Measurements from ENCODE around the gene GNA14.

DNA sequence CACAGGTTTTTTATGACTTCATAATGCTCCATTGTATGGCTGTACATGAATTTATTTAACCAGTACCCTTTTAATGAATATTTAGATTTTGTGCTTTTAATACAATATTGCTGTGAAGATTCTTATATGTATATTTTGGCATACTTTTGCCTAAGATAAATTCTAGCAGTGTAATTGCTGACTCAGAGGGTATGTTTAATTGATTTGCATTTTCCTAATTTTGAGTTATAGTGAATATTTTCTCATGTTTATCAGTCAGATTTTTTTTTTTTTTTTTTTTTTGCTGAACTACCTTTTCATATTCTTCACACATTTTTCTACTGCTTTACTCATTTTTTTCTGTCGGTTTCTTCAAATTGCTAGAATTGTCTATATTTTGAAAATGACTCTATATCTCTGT, 248.2 kb downstream of the GNA14 start:
- TF ChIP-seq ZNF302 (tag by site-specific recombination; IDR thresholded peaks at IDR 0.05; ENCODE audit: low read depth): no peak
- TF ChIP-seq, protein P1, sequence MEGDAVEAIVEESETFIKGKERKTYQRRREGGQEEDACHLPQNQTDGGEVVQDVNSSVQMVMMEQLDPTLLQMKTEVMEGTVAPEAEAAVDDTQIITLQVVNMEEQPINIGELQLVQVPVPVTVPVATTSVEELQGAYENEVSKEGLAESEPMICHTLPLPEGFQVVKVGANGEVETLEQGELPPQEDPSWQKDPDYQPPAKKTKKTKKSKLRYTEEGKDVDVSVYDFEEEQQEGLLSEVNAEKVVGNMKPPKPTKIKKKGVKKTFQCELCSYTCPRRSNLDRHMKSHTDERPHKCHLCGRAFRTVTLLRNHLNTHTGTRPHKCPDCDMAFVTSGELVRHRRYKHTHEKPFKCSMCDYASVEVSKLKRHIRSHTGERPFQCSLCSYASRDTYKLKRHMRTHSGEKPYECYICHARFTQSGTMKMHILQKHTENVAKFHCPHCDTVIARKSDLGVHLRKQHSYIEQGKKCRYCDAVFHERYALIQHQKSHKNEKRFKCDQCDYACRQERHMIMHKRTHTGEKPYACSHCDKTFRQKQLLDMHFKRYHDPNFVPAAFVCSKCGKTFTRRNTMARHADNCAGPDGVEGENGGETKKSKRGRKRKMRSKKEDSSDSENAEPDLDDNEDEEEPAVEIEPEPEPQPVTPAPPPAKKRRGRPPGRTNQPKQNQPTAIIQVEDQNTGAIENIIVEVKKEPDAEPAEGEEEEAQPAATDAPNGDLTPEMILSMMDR (tag by site-specific recombination; IDR thresholded peaks at IDR 0.05): no peak
- TF ChIP-seq SP2 (tag by site-specific recombination; IDR thresholded peaks at IDR 0.05): no peak
- no peak for TF ChIP-seq REPIN1 (tag by site-specific recombination; IDR thresholded peaks at IDR 0.05; ENCODE audit: low read depth)
- TF ChIP-seq ZNF626 (tag by site-specific recombination; IDR thresholded peaks at IDR 0.05): no peak
- no peak for TF ChIP-seq ZIC2 (tag by site-specific recombination; IDR thresholded peaks at IDR 0.05)
